ENCODE results near the gene KRTAP2-2.
"Not testable (repeated sequence)": the region's sequence is repeated elsewhere in the genome, so short reads cannot be mapped to it uniquely, and the experiment has no call there.

Gene KRTAP2-2

DNA sequence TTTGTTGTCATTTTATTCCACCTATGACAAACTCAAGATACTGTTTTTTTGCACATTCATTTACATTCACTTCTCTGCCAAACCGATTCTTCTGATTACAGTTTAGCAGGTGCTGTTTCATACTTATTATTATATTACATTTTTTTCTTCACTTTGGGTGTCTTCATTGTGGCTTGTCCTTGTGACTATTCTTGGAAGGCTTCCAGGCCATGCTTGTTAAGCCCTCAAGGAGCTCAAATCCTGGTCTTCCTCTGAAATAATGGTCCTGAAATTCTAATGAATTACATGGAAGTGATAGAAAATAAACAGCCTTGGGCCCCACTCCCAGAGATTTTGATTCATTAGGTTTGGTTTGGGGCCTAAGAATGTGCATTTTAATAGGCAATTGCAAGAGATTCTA lies 9.3 kb upstream of the KRTAP2-2 start:
- DNase-seq (ENCODE audit: low spot score), result no peak

- DNase-seq (ENCODE audit: low spot score), result no peak
These were observed 8.4 kb upstream of the KRTAP2-2 start for GRCh38 chr17:41063449-41063848.

DNA sequence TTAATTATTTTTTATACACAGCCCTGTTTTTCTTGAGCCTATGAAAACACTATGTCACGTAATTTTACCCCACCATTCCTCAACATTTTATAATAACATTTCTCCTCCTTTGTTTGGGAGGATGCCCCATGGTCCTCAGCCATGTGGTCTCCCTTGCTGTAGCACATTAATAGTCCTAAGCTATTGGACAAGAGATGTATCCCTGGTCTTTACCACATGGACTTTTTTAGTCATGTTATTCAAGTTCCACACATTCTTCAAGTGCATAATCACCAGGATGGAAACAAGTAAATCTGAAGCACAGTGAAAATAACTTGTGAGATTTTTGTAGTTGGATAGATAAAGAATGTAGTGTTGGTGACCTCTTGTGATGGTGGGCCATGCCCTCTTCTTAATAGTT lies 6.9 kb upstream of the KRTAP2-2 start:
- DNase-seq (ENCODE audit: low spot score), result peak; percentile 40

DNA sequence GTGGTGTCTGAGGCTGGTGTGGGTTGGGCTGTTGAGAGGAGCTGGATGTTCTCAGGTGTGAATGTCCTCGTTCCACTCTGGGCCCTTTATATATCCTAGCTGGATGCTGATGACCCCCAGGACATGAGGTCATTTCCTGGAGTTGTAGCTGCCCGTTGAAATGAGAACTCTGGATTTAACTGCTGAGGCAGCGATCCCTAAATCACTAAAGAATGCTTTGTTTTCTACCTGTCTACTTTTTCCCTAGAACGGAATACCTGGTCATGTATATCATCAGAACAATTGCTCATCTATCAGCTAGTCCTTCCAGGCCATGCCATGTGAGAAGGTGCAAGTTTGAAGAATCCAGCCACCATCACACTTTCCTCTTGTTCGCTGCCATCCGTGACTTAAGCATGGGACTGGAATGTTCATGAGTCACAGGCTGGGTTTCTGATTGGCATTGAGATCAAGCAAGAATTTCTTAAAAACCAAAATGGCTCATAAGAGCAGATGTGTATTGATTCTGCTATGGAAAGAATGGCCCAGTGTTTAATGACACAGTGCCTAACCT lies 5.1 kb upstream of the KRTAP2-2 start, which contains the start of gene KRTAP2-3:
TSS of gene KRTAP2-3 (minus strand) at position 63 of the 553 bp plus-strand sequence. CDS start 64 bp downstream, outside the sequence.
- peak; percentile 81 for DNase-seq (ENCODE audit: low spot score)

- DNase-seq (ENCODE audit: low spot score), result peak; percentile 60
These were observed 4.4 kb upstream of the KRTAP2-2 start for GRCh38 chr17:41059276-41060051.

GRCh38 chr17:41058741-41059140 lies 3.7 kb upstream of the KRTAP2-2 start:
- DNase-seq (ENCODE audit: low spot score), result no peak

GRCh38 chr17:41057547-41057946 lies 2.5 kb upstream of the KRTAP2-2 start:
- DNase-seq (ENCODE audit: low spot score), result no peak

- DNase-seq (ENCODE audit: low spot score), result not testable (repeated sequence)
These were observed 474 bp downstream of the KRTAP2-2 start for GRCh38 chr17:41054556-41054955.

DNA sequence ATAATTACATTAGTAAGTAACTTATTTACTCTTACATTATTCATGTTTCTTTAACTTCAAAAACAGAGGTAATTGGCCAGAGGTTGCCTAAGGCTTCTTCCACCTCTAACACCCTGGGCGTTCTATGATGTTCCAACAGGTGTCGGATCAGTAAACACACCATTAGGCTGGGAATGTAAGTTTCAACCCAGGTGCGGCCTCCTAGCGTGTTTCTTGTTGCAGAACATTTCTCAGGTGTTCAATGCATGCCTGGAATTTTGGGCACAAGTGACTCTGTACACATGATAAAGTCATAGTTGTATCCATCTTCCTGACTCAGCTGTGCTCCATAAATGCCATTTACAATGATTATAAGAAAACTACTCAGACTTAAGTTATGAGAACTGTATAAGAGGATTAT lies 1.0 kb downstream of the KRTAP2-2 start:
- DNase-seq (ENCODE audit: low spot score), result no peak

DNA sequence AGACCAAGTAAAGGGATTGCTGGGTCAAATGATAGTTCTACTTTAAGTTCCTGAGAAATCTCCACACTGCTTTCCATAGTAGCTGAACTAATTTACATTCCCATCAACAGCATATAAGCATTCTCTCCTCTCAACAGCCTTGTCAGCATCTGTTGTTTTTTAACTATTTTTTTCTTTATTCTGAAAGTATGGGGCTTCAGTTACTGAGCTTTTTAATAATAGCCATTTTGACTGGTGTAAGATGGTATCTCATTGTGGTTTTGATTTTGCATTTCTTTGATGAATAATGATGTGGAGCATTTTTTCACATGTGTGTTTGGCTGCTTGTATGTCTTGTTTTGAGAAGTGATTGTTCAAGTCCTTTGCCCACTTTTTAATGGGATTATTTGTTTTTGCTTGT lies 2.5 kb downstream of the KRTAP2-2 start:
- no peak for DNase-seq (ENCODE audit: low spot score)

DNA sequence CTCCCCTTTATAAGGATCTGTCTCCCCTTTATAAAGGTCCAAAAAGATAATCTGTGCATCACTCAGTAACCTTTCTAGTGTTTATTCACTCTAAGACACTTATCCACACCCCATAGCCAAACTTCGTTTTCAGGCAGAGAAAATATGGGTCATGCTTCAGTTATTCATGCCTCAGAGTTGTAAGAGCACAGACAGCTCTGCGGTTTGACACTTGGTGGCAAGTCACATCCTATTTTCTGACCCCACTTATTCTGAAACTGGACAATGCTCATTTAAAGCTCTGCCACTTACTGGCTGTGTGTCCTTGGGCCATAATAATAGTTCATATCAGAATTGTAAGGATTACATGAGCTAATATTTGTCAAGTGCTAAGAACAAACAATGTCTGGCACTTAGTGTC lies 5.9 kb downstream of the KRTAP2-2 start:
- DNase-seq (ENCODE audit: low spot score), result no peak

GRCh38 chr17:41048441-41048840 lies 6.6 kb downstream of the KRTAP2-2 start:
- no peak for DNase-seq (ENCODE audit: low spot score)

DNA sequence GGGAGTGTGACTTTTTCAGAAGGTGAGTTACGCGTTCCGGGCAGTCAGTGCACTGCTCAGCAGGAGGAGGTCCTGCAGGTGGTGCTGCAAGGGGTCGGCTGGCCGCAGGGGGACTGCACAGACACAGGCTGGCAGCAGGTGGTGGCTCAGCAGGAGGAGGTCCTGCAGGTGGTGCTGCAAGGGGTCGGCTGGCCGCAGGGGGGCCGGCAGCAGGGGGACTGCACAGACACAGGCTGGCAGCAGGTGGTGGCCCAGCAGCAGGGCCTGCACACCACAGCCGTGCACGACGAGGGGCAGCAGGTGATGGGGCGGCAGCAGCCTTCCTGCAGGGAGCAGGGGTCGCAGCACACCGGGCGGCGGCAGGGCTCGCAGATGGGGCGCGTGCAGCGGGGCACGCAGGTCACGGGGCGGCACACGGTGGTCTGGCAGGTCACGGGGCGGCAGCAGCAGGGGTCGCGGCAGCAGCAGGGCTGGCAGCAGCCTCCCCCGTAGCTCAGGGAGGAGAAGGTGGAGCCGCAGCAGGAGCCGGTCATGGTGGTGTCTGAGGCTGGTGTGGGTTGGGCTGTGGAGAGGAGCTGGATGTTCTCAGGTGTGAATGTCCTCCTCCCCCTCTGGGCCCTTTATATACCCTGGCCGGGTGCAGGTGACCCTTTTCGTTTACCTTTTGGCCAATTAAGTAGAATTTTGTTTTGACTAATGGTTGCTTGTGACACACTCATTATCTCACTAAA lies 8.1 kb downstream of the KRTAP2-2 start, which contains the start of gene KRTAP2-1:
TSS of gene KRTAP2-1 (minus strand) at position 582 of the 731 bp plus-strand sequence. CDS start at position 533, 49 bp downstream.
- DNase-seq (ENCODE audit: low spot score), result not testable (repeated sequence)

GRCh38 chr17:41042953-41043352 lies 12.1 kb downstream of the KRTAP2-2 start:
- DNase-seq (ENCODE audit: low spot score), result no peak

GRCh38 chr17:41040783-41041571 lies 14.1 kb downstream of the KRTAP2-2 start, which contains the start of gene KRTAP1-1:
KRTAP1-1 (minus strand) TSS chr17:41041450; CDS start chr17:41041397, 53 bp downstream.
- DNase-seq (ENCODE audit: low spot score), result not testable (repeated sequence)

DNA sequence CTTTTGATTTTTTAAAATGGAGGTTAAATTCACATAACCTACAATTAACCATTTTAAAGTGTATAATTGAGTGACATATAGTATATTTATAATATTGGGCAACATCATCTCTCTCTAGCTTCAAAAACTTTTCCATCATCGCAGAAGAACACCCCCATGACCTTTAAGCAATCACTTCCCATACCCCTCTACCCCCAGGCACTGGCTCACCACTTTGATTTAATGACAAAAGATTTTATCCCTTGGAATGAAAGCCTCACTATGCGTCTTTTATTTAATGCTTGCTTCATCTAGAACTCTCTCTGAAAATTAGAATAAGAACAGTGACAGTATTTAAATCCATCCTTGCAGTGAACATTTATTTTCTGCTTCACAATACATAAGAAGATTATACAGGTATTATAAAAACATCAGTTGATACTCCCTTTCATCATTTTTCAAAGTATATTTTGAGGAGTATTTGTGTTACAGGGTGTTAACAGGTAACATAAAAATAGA lies 17.1 kb downstream of the KRTAP2-2 start:
- DNase-seq (ENCODE audit: low spot score), result no peak

DNA sequence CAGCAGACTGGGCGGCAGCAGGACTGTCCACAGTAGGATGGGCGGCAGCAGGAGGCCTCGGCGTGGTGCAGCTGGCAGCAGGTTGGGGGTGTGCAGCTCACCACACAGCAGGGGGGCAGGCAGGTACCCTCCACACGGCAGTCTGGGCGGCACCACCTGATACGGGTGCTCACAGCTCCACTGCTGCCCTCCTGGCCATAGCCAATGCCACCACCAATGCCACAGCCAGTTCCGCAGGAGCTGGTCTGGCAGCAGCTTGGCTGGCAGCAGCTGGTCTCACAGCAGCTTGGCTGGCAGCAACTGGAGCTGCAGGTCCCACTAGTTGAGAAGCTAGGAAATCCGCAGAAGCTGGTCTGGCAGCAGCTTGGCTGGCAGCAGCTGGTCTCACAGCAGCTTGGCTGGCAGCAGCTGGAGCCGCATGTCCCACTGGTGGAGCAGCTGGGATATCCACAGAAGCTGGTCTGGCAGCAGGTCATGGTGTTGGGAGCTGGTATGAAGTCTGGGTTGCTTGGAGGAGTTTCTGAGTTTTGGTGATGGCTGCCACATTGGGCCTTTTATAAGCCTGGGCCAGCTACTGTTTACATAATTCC lies 20.6 kb downstream of the KRTAP2-2 start, which contains the start of gene KRTAP1-3:
TSS of gene KRTAP1-3 (minus strand) at position 529 of the 590 bp plus-strand sequence. CDS start at position 476, 53 bp downstream.
- not testable (repeated sequence) for DNase-seq (ENCODE audit: low spot score)

DNA sequence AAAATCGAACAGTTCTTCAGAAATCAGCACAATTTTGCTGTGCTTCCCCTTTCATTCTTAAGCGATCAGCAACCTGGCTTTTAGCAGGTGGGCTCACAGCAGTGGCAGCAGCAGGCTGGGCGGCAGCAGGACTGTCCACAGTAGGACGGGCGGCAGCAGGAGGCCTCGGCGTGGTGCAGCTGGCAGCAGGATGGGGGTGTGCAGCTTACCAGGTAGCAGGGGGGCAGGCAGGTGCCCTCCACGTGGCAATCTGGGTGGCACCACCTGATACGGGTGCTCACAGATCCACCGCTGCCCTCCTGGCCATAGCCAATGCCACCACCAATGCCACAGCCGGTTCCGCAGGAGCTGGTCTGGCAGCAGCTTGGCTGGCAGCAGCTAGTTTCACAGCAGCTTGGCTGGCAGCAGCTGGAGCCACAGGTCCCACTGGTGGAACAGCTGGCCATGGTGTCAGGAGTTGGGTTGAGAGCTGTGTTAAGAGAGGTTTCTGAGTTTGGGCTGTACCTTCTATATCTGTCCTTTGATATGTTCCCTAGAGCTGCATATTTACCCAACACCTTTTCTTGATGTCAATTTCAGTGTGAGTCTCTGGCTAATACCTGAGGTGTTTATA lies 25.3 kb downstream of the KRTAP2-2 start, which contains the start of gene KRTAP1-4:
TSS of gene KRTAP1-4 (minus strand) at position 563 of the 613 bp plus-strand sequence. CDS start at position 446, 117 bp downstream.
- DNase-seq (ENCODE audit: low spot score), result no peak

DNA sequence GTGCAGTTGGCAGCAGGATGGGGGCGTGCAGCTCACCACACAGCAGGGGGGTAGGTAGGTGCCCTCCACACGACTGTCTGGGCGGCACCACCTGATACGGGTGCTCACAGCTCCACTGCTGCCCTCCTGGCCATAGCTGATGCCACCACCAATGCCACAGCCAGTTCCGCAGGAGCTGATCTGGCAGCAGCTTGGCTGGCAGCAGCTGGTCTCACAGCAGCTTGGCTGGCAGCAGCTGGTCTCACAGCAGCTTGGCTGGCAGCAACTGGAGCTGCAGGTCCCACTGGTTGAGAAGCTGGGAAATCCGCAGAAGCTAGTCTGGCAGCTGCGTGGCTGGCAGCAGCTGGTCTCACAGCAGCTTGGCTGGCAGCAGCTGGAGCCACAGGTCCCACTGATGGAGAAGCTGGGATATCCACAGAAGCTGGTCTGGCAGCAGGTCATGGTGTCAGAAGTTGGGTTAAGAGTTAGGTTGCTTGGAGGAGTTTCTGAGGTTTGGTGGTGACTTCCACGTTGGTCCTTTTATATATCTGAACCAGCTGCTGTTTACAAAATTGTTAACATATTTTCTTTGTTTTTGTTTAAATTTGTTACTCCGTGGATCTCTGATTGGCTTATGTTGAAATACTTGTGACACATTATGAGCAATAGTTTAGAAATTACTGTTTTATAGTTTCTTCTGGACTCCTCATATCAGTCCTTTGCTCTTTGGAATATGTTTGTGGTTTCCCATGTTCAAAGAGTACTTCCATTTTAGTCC lies 28.1 kb downstream of the KRTAP2-2 start, which contains the start of gene KRTAP1-5:
TSS of gene KRTAP1-5 (minus strand) at position 494 of the 757 bp plus-strand sequence. CDS start at position 441, 53 bp downstream.
- no peak for DNase-seq (ENCODE audit: low spot score)

All from SW480 (cell line).